CD14-positive monocyte (primary cell): Measurements from ENCODE around the gene PADI2. TPM values are rescaled to one million over a fixed set of nuclear protein-coding genes. Genes with fewer than 3 reads are reported as not detected.

Source experiments
- DNase-seq, 3 donors: peaks; one replicate each; pipeline ENCODE4 v3.0.0-alpha.2; 2011 to 2022
- H2AFZ ChIP-seq: 2 replicates; pipeline ENCODE4 v1.6.0; 2012; ENCODE audit warnings: mild to moderate bottlenecking, low read depth, low read length, inconsistent platforms; ENCODE audit not compliant: insufficient read depth, poor library complexity, severe bottlenecking
- H3K27ac ChIP-seq, 2 donors: 1 replicate in 1 of 2; 2 replicates in 1 of 2; pipeline ENCODE4 v1.5.1; 2012 to 2013; ENCODE audit warnings: low read length in 2 of 2, control low read depth in 1 of 2, inconsistent platforms in 1 of 2, low read depth in 1 of 2, mild to moderate bottlenecking in 1 of 2
- H3K27me3 ChIP-seq, 2 donors: one replicate each; pipeline versions ENCODE4 v1.6.0 to v1.6.1; 2011 to 2013; ENCODE audit warnings: low read length in 2 of 2; ENCODE audit not compliant: control insufficient read depth in 2 of 2, insufficient read depth in 2 of 2
- H3K36me3 ChIP-seq, 2 donors: replicated peaks in 1 of 2; 1 replicate in 1 of 2; 2 replicates in 1 of 2; pipeline versions ENCODE4 v1.5.1 to v1.6.1; 2012 to 2013; ENCODE audit warnings: low read length in 2 of 2, control low read depth in 1 of 2, inconsistent platforms in 1 of 2, mild to moderate bottlenecking in 1 of 2; ENCODE audit not compliant: insufficient read depth in 2 of 2, control insufficient read depth in 1 of 2
- H3K4me1 ChIP-seq, 2 donors: 1 replicate in 1 of 2; 2 replicates in 1 of 2; pipeline versions ENCODE4 v1.5.1 to v1.6.1; 2012 to 2013; ENCODE audit warnings: low read length in 2 of 2, control low read depth in 1 of 2, inconsistent platforms in 1 of 2, mild to moderate bottlenecking in 1 of 2, moderate library complexity in 1 of 2; ENCODE audit not compliant: insufficient read depth in 2 of 2, control insufficient read depth in 1 of 2
- H3K4me2 ChIP-seq: replicated peaks from 2 replicates; pipeline ENCODE3; 2012; ENCODE audit warnings: low read length, moderate library complexity, mild to moderate bottlenecking; ENCODE audit not compliant: poor library complexity, severe bottlenecking; ENCODE audit errors: extremely low read depth
- H3K4me3 ChIP-seq, 3 experiments: fragments of 200-600 bp in 1 of 3; sonication (generic) in 1 of 3; replicated peaks in 1 of 3; 1 replicate in 2 of 3; 2 replicates in 1 of 3; pipeline ENCODE4 v1.5.1; 2011 to 2013; ENCODE audit warnings: low read length in 3 of 3, mild to moderate bottlenecking in 3 of 3, control low read depth in 2 of 3, low read depth in 2 of 3, inconsistent platforms in 1 of 3, moderate library complexity in 1 of 3
- H3K79me2 ChIP-seq: 2 replicates; pipeline ENCODE4 v1.6.0; 2012; ENCODE audit warnings: mild to moderate bottlenecking, control low read depth, inconsistent platforms, low read length, moderate library complexity; ENCODE audit not compliant: insufficient read depth
- H3K9ac ChIP-seq: 2 replicates; pipeline ENCODE4 v1.6.0; 2017; ENCODE audit warnings: low read length, mild to moderate bottlenecking; ENCODE audit not compliant: insufficient read depth, poor library complexity, severe bottlenecking
- H3K9me3 ChIP-seq, 2 donors: replicated peaks in 1 of 2; 1 replicate in 1 of 2; 2 replicates in 1 of 2; pipeline versions ENCODE4 v1.5.1 to v1.6.1; 2012 to 2013; ENCODE audit warnings: low read length in 2 of 2, control low read depth in 1 of 2; ENCODE audit not compliant: control insufficient read depth in 1 of 2, insufficient read depth in 1 of 2
- H4K20me1 ChIP-seq: 2 replicates; pipeline ENCODE4 v1.6.0; 2012; ENCODE audit warnings: mild to moderate bottlenecking, low read length, control low read depth, moderate library complexity; ENCODE audit not compliant: insufficient read depth
- H3K27ac Mint-ChIP-seq, 7 donors: one replicate each; pipeline ENCODE4 v1.8.0; 2020; ENCODE audit warnings: mild to moderate bottlenecking in 7 of 7, mixed read lengths in 7 of 7, moderate library complexity in 6 of 7, inconsistent platforms in 2 of 7
- H3K27me3 Mint-ChIP-seq, 3 donors: one replicate each; pipeline ENCODE4 v1.8.0; 2021 to 2022; ENCODE audit warnings: low read depth in 3 of 3, mild to moderate bottlenecking in 3 of 3, mixed read lengths in 3 of 3, moderate library complexity in 3 of 3, inconsistent platforms in 1 of 3
- H3K36me3 Mint-ChIP-seq, 2 donors: one replicate each; pipeline ENCODE4 v1.8.0; 2020; ENCODE audit warnings: mixed read lengths in 2 of 2, inconsistent platforms in 1 of 2, mild to moderate bottlenecking in 1 of 2
- H3K4me1 Mint-ChIP-seq: one replicate; pipeline ENCODE4 v1.8.0; 2020; ENCODE audit warnings: mild to moderate bottlenecking, mixed read lengths
- H3K4me3 Mint-ChIP-seq, 2 donors: one replicate each; pipeline ENCODE4 v1.8.0; 2020; ENCODE audit warnings: mild to moderate bottlenecking in 2 of 2, mixed read lengths in 2 of 2, moderate library complexity in 1 of 2
- H3K9me3 Mint-ChIP-seq, 7 donors: one replicate each; pipeline ENCODE4 v1.8.0; 2020 to 2022; ENCODE audit warnings: mixed read lengths in 7 of 7, mild to moderate bottlenecking in 6 of 7, moderate library complexity in 6 of 7, inconsistent platforms in 2 of 7
- WGBS: methylation state at CpG from one replicate; pipeline ENCODE4 v1.1.5; 2013; ENCODE audit warnings: missing lambda C conversion rate; ENCODE audit not compliant: insufficient coverage; 5-methylcytosine and 5-hydroxymethylcytosine counted together
- intact Hi-C, 2 donors: fragments of 100-400 bp; cut with micrococcal nuclease; formaldehyde crosslinking; loops; one replicate each; pipeline versions ENCODE4 v1.15.0 to v1.15.1; 2023
- polyA plus RNA-seq, 3 donors: library from polyadenylated mRNA; depleted of rRNA in 1 of 3; unstranded in 2 of 3; stranded (reverse) in 1 of 3; fragments of 300-500 nt in 2 of 3; fragments of >200 nt in 1 of 3; fragmentation: Illumina TruSeq in 2 of 3; gene quantifications; 1 replicate in 2 of 3; 2 replicates in 1 of 3; pipeline ENCODE4 v1.2.3, GENCODE V29; 2012 to 2021
- TF ChIP-seq, protein P1 (sequence below): fragments of 200-600 bp; IDR thresholded peaks from one replicate; pipeline ENCODE4 v1.8.0; 2022; ENCODE audit warnings: antibody characterized with exemption, mild to moderate bottlenecking

The PADI2 gene
- polyA plus RNA-seq, 3 donors = 18.6 to 61.7 (median 32.6) TPM

DNA sequence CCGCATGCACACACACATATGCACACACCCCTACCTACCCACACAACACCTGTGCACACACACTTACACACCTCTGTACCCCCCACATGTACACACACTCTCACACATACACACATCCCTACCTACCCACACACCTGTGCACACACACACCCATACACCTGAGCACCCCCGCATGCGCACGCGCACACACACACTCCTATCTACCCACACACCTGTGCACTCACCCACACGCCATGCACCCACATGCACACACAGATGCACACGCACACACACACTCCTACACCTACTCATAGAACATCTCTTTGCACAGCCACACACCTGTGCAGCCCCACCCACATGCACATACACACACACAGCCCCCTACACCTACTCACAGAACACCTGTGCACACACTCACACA is 15.5 kb upstream of the PADI2 start:
- H3K4me1 ChIP-seq = peaks cover 0 to under 1% of the 10 kb centered on the region in 2 donors
- intact Hi-C loops = no loop called here
- H3K27me3 ChIP-seq = no peaks in the 10 kb centered on the region
- peak overlapping the region in 1 of 7 donors; percentile 35 for H3K27ac Mint-ChIP-seq
- no peak overlapping the region for H2AFZ ChIP-seq
- no peak for DNase-seq
- H3K4me1 Mint-ChIP-seq = peaks cover 7% of the 10 kb centered on the region
- no peak overlapping the region for H3K9ac ChIP-seq
- no peaks in the 10 kb centered on the region for H3K9me3 ChIP-seq
- H3K4me2 ChIP-seq = no peak overlapping the region
- no peak overlapping the region for H3K4me3 ChIP-seq
- H4K20me1 ChIP-seq = no peaks in the 10 kb centered on the region
- WGBS = 100% methylated on average over 7 of the region's 7 CpGs
- TF ChIP-seq, protein P1, sequence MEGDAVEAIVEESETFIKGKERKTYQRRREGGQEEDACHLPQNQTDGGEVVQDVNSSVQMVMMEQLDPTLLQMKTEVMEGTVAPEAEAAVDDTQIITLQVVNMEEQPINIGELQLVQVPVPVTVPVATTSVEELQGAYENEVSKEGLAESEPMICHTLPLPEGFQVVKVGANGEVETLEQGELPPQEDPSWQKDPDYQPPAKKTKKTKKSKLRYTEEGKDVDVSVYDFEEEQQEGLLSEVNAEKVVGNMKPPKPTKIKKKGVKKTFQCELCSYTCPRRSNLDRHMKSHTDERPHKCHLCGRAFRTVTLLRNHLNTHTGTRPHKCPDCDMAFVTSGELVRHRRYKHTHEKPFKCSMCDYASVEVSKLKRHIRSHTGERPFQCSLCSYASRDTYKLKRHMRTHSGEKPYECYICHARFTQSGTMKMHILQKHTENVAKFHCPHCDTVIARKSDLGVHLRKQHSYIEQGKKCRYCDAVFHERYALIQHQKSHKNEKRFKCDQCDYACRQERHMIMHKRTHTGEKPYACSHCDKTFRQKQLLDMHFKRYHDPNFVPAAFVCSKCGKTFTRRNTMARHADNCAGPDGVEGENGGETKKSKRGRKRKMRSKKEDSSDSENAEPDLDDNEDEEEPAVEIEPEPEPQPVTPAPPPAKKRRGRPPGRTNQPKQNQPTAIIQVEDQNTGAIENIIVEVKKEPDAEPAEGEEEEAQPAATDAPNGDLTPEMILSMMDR = no peak
- no peak overlapping the region for H3K27ac ChIP-seq
- H3K79me2 ChIP-seq = no peaks in the 10 kb centered on the region
- H3K4me3 Mint-ChIP-seq = no peak overlapping the region
- peaks cover 0 to 7% (median 5%) of the 10 kb centered on the region in 3 donors for H3K27me3 Mint-ChIP-seq
- peaks cover 0 to 2% of the 10 kb centered on the region in 2 donors for H3K36me3 Mint-ChIP-seq
- H3K9me3 Mint-ChIP-seq = peaks cover 0 to 3% (median 0%) of the 10 kb centered on the region in 7 donors
- no peaks in the 10 kb centered on the region for H3K36me3 ChIP-seq

DNA sequence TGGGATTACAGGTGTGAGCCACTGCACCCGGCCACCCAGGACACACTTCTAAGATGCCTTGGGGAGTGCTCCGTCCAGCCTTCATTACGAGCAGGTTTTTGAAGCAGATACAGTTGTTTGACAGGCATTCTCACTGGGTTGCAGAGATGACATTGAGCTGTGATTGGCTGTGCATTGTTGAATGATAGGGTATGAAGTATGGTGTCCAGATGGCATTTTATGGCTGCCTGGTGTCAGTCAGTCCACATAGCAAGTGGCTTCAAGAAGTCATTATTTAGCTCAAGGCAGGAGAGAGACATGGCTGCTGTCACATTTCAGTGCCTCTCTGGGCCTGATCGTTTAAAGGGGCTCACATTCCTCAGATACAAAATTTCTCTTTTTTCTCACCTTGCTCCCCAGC is 14.8 kb upstream of the PADI2 start:
- peaks cover 0 to 3% (median 0%) of the 10 kb centered on the region in 7 donors for H3K9me3 Mint-ChIP-seq
- no peak overlapping the region for H3K9ac ChIP-seq
- no peaks in the 10 kb centered on the region for H3K36me3 Mint-ChIP-seq
- H3K4me1 Mint-ChIP-seq = peaks cover 6% of the 10 kb centered on the region
- H3K36me3 ChIP-seq = no peaks in the 10 kb centered on the region
- no peaks in the 10 kb centered on the region for H3K79me2 ChIP-seq
- intact Hi-C loops = no loop called here
- peaks cover 0 to 7% (median 5%) of the 10 kb centered on the region in 3 donors for H3K27me3 Mint-ChIP-seq
- H3K27ac Mint-ChIP-seq = no peak overlapping the region
- no peak overlapping the region for H3K4me3 ChIP-seq
- TF ChIP-seq, protein P1 = no peak
- no peak overlapping the region for H2AFZ ChIP-seq
- no peak overlapping the region for H3K27ac ChIP-seq
- H3K27me3 ChIP-seq = no peaks in the 10 kb centered on the region
- no peak overlapping the region for H3K4me2 ChIP-seq
- 91% methylated on average over 4 of the region's 4 CpGs for WGBS
- no peaks in the 10 kb centered on the region for H4K20me1 ChIP-seq
- H3K9me3 ChIP-seq = no peaks in the 10 kb centered on the region
- H3K4me1 ChIP-seq = peaks cover 1 to 2% of the 10 kb centered on the region in 2 donors
- no peak overlapping the region for H3K4me3 Mint-ChIP-seq
- no peak for DNase-seq
